GM23338 (cell line): ENCODE measurements around the gene SPATA33. TPM values are rescaled to one million over a fixed set of nuclear protein-coding genes. Genes with fewer than 3 reads are reported as not detected.

Source experiments
- ATAC-seq: fragments of 200-7000 bp; cut with Tn5 transposase; 3 replicates; pipeline ENCODE4 v1.9.1; 2020
- DNase-seq: peaks from one replicate; pipeline ENCODE4 v3.0.0-alpha.2; 2015; ENCODE audit warnings: low spot score
- H2AFZ ChIP-seq: fragments of 200-600 bp; sonication (generic); 2 replicates; pipeline ENCODE4 v1.8.0; 2016; ENCODE audit warnings: antibody characterized with exemption, mild to moderate bottlenecking, moderate library complexity
- H3F3A ChIP-seq: fragments of 200-600 bp; sonication (generic); replicated peaks from 2 replicates; pipeline ENCODE4 v1.8.0; 2017; ENCODE audit warnings: antibody characterized with exemption, mixed run types, low read depth
- H3K27ac ChIP-seq: fragments of 200-600 bp; sonication (generic); 2 replicates; pipeline ENCODE4 v1.6.1; 2016; ENCODE audit warnings: low read depth
- H3K27me3 ChIP-seq: fragments of 200-600 bp; sonication (generic); 2 replicates; pipeline ENCODE4 v1.8.0; 2016; ENCODE audit warnings: mild to moderate bottlenecking, mixed run types, moderate library complexity; ENCODE audit not compliant: insufficient read depth
- H3K36me3 ChIP-seq: fragments of 200-600 bp; sonication (generic); 2 replicates; pipeline ENCODE4 v1.8.0; 2016; ENCODE audit warnings: mild to moderate bottlenecking; ENCODE audit not compliant: insufficient read depth
- H3K4me1 ChIP-seq: fragments of 200-600 bp; sonication (generic); 2 replicates; pipeline ENCODE4 v1.8.0; 2016; ENCODE audit warnings: mild to moderate bottlenecking, moderate library complexity; ENCODE audit not compliant: insufficient read depth
- H3K4me2 ChIP-seq: fragments of 200-600 bp; sonication (generic); 2 replicates; pipeline ENCODE4 v1.7.1; 2017; ENCODE audit warnings: mixed run types
- H3K4me3 ChIP-seq: fragments of 200-600 bp; sonication (generic); 2 replicates; pipeline ENCODE4 v1.6.1; 2016; ENCODE audit warnings: mixed run types
- H3K79me2 ChIP-seq: fragments of 200-600 bp; sonication (generic); replicated peaks from 2 replicates; pipeline ENCODE4 v1.8.0; 2017; ENCODE audit warnings: mild to moderate bottlenecking; ENCODE audit not compliant: insufficient read depth
- H3K9me2 ChIP-seq: fragments of 200-600 bp; sonication (generic); 2 replicates; pipeline ENCODE4 v1.8.0; 2017; ENCODE audit not compliant: insufficient read depth
- H4K20me1 ChIP-seq: fragments of 200-600 bp; sonication (generic); replicated peaks from 2 replicates; pipeline ENCODE4 v1.8.0; 2017; ENCODE audit warnings: mild to moderate bottlenecking; ENCODE audit not compliant: insufficient read depth
- H3K27ac Mint-ChIP-seq: 2 replicates; pipeline ENCODE4 v1.8.0; 2020; ENCODE audit warnings: inconsistent platforms, mild to moderate bottlenecking, moderate library complexity, mixed read lengths
- H3K27me3 Mint-ChIP-seq: 3 replicates; pipeline ENCODE4 v1.8.0; 2022; ENCODE audit warnings: low read depth, mild to moderate bottlenecking, moderate library complexity, mixed read lengths, inconsistent platforms; ENCODE audit not compliant: insufficient read depth, poor library complexity
- H3K36me3 Mint-ChIP-seq: 3 replicates; pipeline ENCODE4 v1.8.0; 2021; ENCODE audit warnings: low read depth, mild to moderate bottlenecking, inconsistent platforms, moderate library complexity, mixed read lengths
- H3K4me1 Mint-ChIP-seq: 3 replicates; pipeline ENCODE4 v1.8.0; 2020; ENCODE audit warnings: mild to moderate bottlenecking, inconsistent platforms, mixed read lengths
- H3K4me3 Mint-ChIP-seq: 3 replicates; pipeline ENCODE4 v1.8.0; 2021; ENCODE audit warnings: moderate library complexity, mild to moderate bottlenecking, inconsistent platforms, mixed read lengths
- H3K9me3 Mint-ChIP-seq: 3 replicates; pipeline ENCODE4 v1.8.0; 2020; ENCODE audit warnings: moderate library complexity, mild to moderate bottlenecking, inconsistent platforms, mixed read lengths
- CREB1 ChIP-seq: fragments of 250-450 bp; sonication (Bioruptor Pico); IDR thresholded peaks from 2 replicates; pipeline ENCODE4 v1.5.0; 2020; ENCODE audit warnings: low read depth, mild to moderate bottlenecking, moderate library complexity
- EZH2 ChIP-seq: fragments of 200-600 bp; sonication (generic); IDR thresholded peaks from one replicate; pipeline ENCODE4 v1.8.0; 2017; ENCODE audit warnings: antibody characterized with exemption, mild to moderate bottlenecking, low read depth; ENCODE audit not compliant: unreplicated experiment
- EZH2phosphoT487 ChIP-seq: fragments of 200-600 bp; sonication (generic); IDR thresholded peaks from one replicate; pipeline ENCODE4 v1.8.1; 2018; ENCODE audit warnings: antibody characterized with exemption; ENCODE audit not compliant: unreplicated experiment
- JUNB ChIP-seq: IDR thresholded peaks from one replicate; pipeline ENCODE4 v1.6.1; 2016; ENCODE audit warnings: antibody characterized with exemption; ENCODE audit not compliant: unreplicated experiment
- NANOG ChIP-seq: IDR thresholded peaks from 2 replicates; pipeline ENCODE4 v1.6.1; 2016; ENCODE audit warnings: antibody characterized with exemption, borderline replicate concordance
- POLR2AphosphoS5 ChIP-seq: IDR thresholded peaks from 2 replicates; pipeline ENCODE4 v1.6.1; 2016; ENCODE audit warnings: antibody characterized with exemption, low read depth
- STAT1 ChIP-seq: IDR thresholded peaks from one replicate; pipeline ENCODE4 v1.6.1; 2016; ENCODE audit warnings: antibody characterized with exemption; ENCODE audit not compliant: unreplicated experiment
- ZNF114 ChIP-seq: fragments of 250-450 bp; sonication (Bioruptor Pico); IDR thresholded peaks from 2 replicates; pipeline ENCODE4 v1.5.0; 2020; ENCODE audit warnings: mild to moderate bottlenecking, moderate library complexity
- ZNF331 ChIP-seq: fragments of 250-450 bp; sonication (Bioruptor Pico); IDR thresholded peaks from 2 replicates; pipeline ENCODE4 v1.5.0; 2020; ENCODE audit warnings: low read depth, mild to moderate bottlenecking, moderate library complexity
- polyA plus RNA-seq: library from polyadenylated mRNA; unstranded; fragments of >200 nt; fragmentation: Nextera tagmentation; extraction: Ambion mirVana; gene quantifications from 2 replicates; pipeline ENCODE4 v1.2.1, GENCODE V29; 2016
- total RNA-seq: library from RNA; depleted of rRNA; stranded (reverse); fragments of >200 nt; shearing (Covaris generic); gene quantifications from 2 replicates; pipeline ENCODE4 v1.2.3, GENCODE V29; 2014
- TF ChIP-seq, protein P1 (sequence below): IDR thresholded peaks from 2 replicates; pipeline ENCODE4 v1.6.1; 2016; ENCODE audit warnings: antibody characterized with exemption
- TF ChIP-seq, protein P2 (sequence below), 2 experiments: fragments of 200-600 bp in 1 of 2; sonication (generic) in 1 of 2; conservative IDR thresholded peaks; 2 replicates each; pipeline versions ENCODE4 v1.5.1 to v1.6.1; 2016 to 2017; ENCODE audit warnings: antibody characterized with exemption in 2 of 2, low read depth in 2 of 2, mild to moderate bottlenecking in 2 of 2, moderate library complexity in 1 of 2
- TF ChIP-seq, protein P3 (sequence below): IDR thresholded peaks from one replicate; pipeline ENCODE4 v1.6.1; 2018; ENCODE audit warnings: antibody characterized with exemption; ENCODE audit not compliant: unreplicated experiment
- TF ChIP-seq, protein P4 (sequence below): fragments of 250-450 bp; sonication (Bioruptor Pico); IDR thresholded peaks from 2 replicates; pipeline ENCODE4 v1.5.0; 2020; ENCODE audit warnings: mild to moderate bottlenecking, moderate library complexity

Gene SPATA33
- total and polyA plus RNA-seq, 2 experiments from 2014 or later: 5.8 to 17.4 TPM

DNA sequence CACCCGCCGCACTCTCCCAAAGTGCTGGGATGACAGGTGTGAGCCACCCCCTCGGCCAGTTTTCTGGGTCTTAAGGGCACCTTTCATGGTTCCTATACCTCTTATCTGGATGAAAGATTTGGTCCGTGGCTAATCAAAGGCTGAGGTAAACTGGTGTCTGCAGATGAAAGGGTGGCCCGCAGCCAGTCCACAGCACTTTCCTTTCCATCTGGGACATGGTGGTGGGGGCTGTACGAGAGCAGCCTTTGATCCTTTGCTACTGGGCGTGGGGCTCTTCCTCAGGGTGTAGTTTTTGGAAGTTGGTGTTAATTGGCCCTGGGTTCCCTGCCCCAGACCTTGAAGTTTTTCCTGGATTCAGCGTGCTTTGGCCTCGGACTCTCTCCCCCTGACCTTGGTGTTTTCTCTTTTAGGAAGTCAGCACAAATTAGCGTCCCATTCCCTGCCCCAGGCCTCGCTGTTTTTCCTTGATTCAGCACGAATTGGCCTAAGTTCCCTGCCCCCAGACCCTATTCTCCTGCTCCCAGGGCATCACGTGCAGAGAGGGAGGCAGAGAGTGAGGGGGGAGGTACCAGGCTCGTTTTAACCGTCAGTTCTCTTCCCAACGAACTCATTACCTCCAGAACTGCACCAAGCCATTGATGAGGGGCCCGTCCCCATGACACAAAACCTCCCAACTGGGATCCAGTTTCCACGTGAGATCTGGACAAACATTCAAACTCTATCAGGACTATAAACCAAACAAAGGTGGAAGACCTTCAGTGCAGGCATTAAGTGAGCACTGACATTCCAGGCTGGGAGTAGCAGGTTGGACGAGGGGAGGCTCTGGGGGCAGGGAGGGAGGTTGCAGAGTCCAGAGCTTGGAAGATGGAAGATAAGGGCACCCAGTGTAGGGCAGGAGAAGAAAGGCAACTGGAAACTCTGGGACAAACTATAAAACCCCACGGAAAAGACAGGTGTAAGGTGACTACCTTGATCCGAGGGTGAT is 32.6 kb upstream of the SPATA33 start:
- peaks cover 3% of the 10 kb centered on the region; the same call in 1 of the 2 replicates for H3K4me1 ChIP-seq
- ATAC-seq: no peak

More for the DNA sequence above, 32.6 kb upstream of the SPATA33 start:
- Histone ChIP-seq H3K27ac (no peak overlapping the region), H3K36me3 (no peaks in the 10 kb centered on the region), H3K27me3 (peaks cover 5% of the 10 kb centered on the region; the same call in 1 of the 2 replicates), H3F3A (peaks cover 8% of the 10 kb centered on the region; the same call in 1 of the 2 replicates), H3K79me2 (no peaks in the 10 kb centered on the region), H2AFZ (peak overlapping the region; percentile 66), H3K4me3 (no peak overlapping the region), H3K4me2 (no peak overlapping the region), H4K20me1 (no peaks in the 10 kb centered on the region), H3K9me2 (no peaks in the 10 kb centered on the region)
- Mint-ChIP-seq H3K36me3 (no peaks in the 10 kb centered on the region), H3K4me3 (no peak overlapping the region), H3K27me3 (peaks cover 27% of the 10 kb centered on the region), H3K4me1 (peaks cover 18% of the 10 kb centered on the region), H3K27ac (no peak overlapping the region), H3K9me3 (no peaks in the 10 kb centered on the region)
- no peak for DNase-seq
- TF ChIP-seq, protein P1, sequence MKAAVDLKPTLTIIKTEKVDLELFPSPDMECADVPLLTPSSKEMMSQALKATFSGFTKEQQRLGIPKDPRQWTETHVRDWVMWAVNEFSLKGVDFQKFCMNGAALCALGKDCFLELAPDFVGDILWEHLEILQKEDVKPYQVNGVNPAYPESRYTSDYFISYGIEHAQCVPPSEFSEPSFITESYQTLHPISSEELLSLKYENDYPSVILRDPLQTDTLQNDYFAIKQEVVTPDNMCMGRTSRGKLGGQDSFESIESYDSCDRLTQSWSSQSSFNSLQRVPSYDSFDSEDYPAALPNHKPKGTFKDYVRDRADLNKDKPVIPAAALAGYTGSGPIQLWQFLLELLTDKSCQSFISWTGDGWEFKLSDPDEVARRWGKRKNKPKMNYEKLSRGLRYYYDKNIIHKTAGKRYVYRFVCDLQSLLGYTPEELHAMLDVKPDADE: no peak
- TF ChIP-seq, protein P2, sequence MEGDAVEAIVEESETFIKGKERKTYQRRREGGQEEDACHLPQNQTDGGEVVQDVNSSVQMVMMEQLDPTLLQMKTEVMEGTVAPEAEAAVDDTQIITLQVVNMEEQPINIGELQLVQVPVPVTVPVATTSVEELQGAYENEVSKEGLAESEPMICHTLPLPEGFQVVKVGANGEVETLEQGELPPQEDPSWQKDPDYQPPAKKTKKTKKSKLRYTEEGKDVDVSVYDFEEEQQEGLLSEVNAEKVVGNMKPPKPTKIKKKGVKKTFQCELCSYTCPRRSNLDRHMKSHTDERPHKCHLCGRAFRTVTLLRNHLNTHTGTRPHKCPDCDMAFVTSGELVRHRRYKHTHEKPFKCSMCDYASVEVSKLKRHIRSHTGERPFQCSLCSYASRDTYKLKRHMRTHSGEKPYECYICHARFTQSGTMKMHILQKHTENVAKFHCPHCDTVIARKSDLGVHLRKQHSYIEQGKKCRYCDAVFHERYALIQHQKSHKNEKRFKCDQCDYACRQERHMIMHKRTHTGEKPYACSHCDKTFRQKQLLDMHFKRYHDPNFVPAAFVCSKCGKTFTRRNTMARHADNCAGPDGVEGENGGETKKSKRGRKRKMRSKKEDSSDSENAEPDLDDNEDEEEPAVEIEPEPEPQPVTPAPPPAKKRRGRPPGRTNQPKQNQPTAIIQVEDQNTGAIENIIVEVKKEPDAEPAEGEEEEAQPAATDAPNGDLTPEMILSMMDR (conservative IDR thresholded peaks at IDR 0.05; ENCODE audit: low read depth in 2 of 2): no peak
- TF ChIP-seq NANOG (no peak), POLR2AphosphoS5 (no peak), ZNF114 (no peak), CREB1 (CRISPR knock-in tag) (no peak), JUNB (no peak), EZH2 (no peak), STAT1 (no peak), ZNF331 (no peak), EZH2phosphoT487 (no peak)
- TF ChIP-seq, protein P3, sequence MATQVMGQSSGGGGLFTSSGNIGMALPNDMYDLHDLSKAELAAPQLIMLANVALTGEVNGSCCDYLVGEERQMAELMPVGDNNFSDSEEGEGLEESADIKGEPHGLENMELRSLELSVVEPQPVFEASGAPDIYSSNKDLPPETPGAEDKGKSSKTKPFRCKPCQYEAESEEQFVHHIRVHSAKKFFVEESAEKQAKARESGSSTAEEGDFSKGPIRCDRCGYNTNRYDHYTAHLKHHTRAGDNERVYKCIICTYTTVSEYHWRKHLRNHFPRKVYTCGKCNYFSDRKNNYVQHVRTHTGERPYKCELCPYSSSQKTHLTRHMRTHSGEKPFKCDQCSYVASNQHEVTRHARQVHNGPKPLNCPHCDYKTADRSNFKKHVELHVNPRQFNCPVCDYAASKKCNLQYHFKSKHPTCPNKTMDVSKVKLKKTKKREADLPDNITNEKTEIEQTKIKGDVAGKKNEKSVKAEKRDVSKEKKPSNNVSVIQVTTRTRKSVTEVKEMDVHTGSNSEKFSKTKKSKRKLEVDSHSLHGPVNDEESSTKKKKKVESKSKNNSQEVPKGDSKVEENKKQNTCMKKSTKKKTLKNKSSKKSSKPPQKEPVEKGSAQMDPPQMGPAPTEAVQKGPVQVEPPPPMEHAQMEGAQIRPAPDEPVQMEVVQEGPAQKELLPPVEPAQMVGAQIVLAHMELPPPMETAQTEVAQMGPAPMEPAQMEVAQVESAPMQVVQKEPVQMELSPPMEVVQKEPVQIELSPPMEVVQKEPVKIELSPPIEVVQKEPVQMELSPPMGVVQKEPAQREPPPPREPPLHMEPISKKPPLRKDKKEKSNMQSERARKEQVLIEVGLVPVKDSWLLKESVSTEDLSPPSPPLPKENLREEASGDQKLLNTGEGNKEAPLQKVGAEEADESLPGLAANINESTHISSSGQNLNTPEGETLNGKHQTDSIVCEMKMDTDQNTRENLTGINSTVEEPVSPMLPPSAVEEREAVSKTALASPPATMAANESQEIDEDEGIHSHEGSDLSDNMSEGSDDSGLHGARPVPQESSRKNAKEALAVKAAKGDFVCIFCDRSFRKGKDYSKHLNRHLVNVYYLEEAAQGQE: no peak
- TF ChIP-seq, protein P4, sequence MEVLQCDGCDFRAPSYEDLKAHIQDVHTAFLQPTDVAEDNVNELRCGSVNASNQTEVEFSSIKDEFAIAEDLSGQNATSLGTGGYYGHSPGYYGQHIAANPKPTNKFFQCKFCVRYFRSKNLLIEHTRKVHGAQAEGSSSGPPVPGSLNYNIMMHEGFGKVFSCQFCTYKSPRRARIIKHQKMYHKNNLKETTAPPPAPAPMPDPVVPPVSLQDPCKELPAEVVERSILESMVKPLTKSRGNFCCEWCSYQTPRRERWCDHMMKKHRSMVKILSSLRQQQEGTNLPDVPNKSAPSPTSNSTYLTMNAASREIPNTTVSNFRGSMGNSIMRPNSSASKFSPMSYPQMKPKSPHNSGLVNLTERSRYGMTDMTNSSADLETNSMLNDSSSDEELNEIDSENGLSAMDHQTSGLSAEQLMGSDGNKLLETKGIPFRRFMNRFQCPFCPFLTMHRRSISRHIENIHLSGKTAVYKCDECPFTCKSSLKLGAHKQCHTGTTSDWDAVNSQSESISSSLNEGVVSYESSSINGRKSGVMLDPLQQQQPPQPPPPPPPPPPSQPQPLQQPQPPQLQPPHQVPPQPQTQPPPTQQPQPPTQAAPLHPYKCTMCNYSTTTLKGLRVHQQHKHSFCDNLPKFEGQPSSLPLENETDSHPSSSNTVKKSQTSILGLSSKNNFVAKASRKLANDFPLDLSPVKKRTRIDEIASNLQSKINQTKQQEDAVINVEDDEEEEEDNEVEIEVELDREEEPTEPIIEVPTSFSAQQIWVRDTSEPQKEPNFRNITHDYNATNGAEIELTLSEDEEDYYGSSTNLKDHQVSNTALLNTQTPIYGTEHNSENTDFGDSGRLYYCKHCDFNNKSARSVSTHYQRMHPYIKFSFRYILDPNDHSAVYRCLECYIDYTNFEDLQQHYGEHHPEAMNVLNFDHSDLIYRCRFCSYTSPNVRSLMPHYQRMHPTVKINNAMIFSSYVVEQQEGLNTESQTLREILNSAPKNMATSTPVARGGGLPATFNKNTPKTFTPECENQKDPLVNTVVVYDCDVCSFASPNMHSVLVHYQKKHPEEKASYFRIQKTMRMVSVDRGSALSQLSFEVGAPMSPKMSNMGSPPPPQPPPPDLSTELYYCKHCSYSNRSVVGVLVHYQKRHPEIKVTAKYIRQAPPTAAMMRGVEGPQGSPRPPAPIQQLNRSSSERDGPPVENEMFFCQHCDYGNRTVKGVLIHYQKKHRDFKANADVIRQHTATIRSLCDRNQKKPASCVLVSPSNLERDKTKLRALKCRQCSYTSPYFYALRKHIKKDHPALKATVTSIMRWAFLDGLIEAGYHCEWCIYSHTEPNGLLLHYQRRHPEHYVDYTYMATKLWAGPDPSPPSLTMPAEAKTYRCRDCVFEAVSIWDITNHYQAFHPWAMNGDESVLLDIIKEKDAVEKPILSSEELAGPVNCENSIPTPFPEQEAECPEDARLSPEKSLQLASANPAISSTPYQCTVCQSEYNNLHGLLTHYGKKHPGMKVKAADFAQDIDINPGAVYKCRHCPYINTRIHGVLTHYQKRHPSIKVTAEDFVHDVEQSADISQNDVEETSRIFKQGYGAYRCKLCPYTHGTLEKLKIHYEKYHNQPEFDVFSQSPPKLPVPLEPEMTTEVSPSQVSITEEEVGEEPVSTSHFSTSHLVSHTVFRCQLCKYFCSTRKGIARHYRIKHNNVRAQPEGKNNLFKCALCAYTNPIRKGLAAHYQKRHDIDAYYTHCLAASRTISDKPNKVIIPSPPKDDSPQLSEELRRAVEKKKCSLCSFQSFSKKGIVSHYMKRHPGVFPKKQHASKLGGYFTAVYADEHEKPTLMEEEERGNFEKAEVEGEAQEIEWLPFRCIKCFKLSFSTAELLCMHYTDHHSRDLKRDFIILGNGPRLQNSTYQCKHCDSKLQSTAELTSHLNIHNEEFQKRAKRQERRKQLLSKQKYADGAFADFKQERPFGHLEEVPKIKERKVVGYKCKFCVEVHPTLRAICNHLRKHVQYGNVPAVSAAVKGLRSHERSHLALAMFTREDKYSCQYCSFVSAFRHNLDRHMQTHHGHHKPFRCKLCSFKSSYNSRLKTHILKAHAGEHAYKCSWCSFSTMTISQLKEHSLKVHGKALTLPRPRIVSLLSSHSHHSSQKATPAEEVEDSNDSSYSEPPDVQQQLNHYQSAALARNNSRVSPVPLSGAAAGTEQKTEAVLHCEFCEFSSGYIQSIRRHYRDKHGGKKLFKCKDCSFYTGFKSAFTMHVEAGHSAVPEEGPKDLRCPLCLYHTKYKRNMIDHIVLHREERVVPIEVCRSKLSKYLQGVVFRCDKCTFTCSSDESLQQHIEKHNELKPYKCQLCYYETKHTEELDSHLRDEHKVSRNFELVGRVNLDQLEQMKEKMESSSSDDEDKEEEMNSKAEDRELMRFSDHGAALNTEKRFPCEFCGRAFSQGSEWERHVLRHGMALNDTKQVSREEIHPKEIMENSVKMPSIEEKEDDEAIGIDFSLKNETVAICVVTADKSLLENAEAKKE: no peak
